ENCODE results near the gene C1orf198.

GRCh38 chr1:230821346-230821745 lies 47.0 kb downstream of the C1orf198 start:
- TF ChIP-seq CTCF (conservative IDR thresholded peaks at IDR 0.05; ENCODE audit: low read length) (no peak), EZH2phosphoT487 (IDR thresholded peaks at IDR 0.05; ENCODE audit: borderline replicate concordance) (no peak)

Data from Loucy (cell line).